Activated CD4-positive, alpha-beta T cell treated with anti-CD3 and anti-CD28 coated beads for 1 hour (primary cell): ENCODE data around the gene ADAMTS9.

Source experiments
- DNase-seq: peaks from one replicate; pipeline ENCODE4 v3.0.0-alpha.2; 2020

ADAMTS9 gene

GRCh38 chr3:64651741-64652241 lies 36.0 kb downstream of the ADAMTS9 start:
- no peak for DNase-seq

DNA sequence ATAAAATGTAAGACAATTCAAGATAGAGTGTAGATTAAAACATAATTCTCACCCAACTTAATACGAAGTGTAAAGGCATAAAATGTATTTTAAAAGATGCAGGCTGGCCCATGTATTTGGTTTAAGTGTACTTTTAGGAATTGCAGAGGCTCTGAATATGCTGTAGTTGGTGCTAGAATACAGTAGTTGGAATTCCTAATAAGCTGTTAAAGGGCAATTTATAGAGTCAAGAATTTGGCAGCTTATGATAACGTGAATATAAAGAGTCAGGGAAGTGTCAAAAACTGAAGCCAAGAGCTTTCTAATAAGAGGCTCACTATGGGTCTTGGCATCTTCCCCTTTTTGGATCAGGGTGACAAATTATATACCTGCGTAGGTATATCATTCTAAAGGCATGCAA lies 36.5 kb downstream of the ADAMTS9 start:
- no peak for DNase-seq

DNA sequence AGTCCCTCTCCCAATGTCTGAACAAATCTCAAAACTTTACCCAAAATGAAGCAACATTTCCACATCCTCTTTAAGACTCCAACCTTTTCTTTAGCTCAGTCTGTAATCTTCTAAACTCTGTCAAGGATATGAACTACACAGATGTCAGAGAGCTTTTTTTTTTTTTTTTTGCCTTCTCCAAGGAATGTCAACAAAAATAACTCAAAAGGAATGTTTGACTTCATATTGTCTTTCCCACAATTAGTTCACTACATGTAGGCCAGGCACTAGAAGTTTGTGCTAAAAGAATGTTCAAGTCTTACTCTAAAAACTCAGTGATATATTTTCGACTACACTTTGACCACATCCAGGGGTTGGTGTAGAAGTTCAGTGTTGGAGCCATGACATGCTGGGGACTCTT lies 37.1 kb downstream of the ADAMTS9 start:
- DNase-seq: no peak

DNA sequence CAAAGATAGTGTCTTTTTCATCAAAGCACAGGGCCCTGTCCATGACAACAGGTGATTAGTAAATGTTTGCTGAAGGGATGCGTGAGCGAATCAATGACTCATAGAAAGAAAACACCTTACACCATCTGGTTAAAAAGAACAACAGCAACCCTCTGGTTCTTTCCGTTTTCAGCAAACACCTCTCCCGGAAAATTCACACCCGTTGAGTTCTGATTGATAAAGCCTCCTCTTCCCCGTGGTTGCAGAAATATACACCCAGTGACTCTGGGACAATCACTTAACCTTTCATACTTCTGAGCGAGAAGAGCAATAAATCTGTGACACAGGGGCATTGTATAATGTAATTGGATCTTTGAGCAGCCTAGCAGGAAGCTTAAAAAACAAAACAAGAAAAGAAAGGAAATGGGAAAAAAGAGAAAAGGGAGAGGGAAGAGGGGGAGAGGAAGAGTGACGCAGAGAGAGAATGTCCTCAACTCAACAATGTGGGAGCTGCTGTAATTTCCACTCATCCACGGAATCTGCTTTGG lies 37.6 kb downstream of the ADAMTS9 start:
- DNase-seq: no peak

DNA sequence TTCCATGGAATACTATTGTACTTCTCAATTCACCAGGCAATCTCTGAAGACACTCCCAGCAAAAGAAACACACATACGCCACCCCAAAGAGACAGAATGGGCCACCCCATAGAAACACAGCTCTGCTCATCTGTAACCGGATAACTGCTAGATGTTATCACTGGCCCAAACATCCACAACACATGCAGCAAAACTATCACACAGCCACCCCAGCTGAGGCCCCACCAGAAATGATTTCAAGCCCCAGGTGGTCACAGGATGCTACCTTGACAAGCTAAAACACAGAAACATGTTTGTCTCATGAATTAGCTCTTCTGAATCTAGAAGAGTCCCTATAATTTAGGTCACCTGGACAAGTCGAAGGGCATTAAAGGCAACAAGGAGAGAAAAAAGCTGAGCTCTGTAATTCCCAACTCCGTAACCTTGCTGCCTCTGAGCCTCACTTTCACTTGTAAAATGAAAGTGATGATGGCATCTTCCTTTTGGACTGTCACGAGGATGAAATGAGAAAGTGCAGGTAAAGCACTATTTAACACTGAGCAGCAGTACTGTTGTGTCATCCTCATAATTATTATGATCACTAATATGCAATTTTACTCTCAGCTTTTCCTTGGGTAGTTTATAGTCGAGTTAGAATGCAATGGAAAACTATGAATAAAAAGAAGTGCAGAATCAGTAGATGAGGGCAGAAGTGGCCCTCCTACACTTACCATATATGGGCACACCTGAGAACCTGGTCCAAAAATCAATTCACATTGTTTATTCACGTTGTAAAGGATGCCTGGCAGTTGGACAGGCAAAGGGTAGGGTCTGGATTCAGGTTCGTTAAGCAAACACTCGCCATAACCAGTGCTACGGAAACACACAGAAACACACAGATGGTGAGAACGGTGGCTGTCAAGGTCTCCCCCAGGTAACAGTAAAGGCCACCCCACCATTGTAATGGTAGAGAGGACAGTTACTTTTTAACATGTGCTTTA lies 38.6 kb downstream of the ADAMTS9 start:
- no peak for DNase-seq

GRCh38 chr3:64647825-64648224 lies 40.0 kb downstream of the ADAMTS9 start:
- no peak for DNase-seq

GRCh38 chr3:64645243-64645642 lies 42.6 kb downstream of the ADAMTS9 start:
- DNase-seq: no peak

GRCh38 chr3:64644483-64644882 lies 43.3 kb downstream of the ADAMTS9 start:
- no peak for DNase-seq

DNA sequence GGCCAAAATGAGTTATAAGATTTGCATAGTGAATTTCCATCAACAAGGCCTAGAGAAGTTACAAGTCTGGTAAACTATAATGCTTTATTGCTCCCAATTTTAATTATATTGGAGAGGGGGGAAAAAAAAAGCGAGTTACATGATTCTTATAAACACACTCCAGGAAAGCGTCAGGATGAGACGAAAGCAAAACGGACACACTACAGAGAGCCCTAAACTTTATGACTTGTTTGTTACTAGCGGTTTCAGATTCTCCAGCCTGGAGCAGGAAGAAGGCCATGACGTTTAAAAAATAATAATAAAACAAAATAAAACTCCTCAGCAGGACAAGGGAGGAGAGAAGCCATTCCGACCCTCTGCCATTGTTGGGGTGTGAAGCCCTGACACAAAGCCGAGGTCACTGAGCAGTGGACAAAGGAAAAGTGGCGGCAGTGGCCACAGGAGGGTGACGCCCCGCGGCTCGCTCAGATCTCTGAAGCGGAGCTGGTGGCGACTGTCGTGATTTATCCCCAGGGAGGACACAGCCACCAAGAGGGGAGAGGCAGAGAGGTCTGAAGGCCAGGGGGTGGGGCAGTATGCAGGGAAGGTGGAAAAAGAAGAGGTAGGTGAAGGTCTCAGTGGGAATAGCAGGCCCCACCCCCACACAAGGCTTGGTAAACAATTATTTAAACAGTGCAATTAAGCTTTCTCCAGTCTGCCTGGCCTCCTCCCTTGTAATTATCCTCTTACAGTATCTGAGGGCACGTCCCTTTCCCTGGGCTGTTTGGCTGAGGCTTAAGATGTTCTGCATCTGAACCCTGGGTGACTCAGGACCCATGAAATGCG lies 45.3 kb downstream of the ADAMTS9 start:
- no peak for DNase-seq

GRCh38 chr3:64638981-64639481 lies 48.8 kb downstream of the ADAMTS9 start:
- DNase-seq: no peak

- no peak for DNase-seq
These were observed 49.3 kb downstream of the ADAMTS9 start for GRCh38 chr3:64638511-64638910.

DNA sequence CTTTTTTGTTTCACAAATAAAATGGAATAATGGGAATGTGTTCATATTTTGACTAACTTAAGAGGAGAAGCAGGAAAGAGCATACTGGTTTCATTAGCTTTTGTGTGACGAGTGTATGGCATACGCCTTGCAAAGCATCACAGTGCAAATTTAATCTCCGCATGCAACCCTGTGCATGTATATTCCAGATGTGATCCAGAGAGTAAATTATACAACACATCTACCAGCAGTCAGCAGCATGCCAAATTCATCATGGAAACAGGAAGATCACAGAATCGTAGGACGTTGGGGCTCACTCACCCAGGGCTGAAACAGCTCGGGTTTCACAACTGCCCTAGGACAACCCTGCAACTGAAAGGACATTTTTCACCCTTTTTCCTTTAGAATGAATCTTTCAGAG lies 53.4 kb downstream of the ADAMTS9 start:
- no peak for DNase-seq

DNA sequence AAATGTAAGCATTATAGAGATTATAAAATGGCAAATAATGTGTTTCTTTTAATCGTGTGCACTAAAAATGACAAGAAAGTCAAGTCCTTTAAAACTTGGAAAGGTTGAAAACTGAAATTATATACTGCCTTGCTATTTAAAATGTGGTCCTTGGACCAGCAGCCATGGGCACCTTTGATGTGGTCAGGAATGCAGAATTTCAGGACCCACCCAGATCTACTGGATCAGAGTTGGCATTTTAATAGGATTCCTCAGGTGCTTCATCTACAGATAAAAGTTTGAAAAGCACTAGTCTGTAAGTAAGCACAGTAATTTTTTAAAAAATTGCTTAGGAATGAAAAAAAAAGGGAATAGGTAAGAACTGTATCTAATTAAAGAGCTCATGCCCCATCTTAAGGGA lies 55.8 kb downstream of the ADAMTS9 start:
- DNase-seq: no peak

GRCh38 chr3:64627471-64628321 lies 60.1 kb downstream of the ADAMTS9 start:
- no peak for DNase-seq

GRCh38 chr3:64627042-64627441 lies 60.8 kb downstream of the ADAMTS9 start:
- no peak for DNase-seq

DNA sequence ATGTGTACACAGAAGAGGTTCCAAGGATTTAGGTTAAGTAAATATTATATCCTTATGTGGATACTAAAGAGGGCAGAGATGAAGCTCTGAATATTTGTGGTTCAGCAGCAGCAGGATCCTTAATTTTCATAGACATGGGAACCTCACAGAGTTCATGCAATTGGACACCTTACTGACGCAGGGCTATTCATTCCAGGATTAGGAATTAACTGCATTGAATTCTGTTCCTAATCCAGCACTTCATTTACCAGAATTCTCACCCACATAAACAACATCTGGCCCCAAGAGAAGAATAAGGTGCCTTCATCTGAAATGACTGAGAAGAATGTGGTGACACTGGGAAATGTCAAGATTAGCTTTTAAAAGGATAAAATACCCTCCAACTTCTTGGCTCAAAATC lies 62.4 kb downstream of the ADAMTS9 start:
- no peak for DNase-seq

GRCh38 chr3:64623125-64623524 lies 64.7 kb downstream of the ADAMTS9 start:
- DNase-seq: no peak

DNA sequence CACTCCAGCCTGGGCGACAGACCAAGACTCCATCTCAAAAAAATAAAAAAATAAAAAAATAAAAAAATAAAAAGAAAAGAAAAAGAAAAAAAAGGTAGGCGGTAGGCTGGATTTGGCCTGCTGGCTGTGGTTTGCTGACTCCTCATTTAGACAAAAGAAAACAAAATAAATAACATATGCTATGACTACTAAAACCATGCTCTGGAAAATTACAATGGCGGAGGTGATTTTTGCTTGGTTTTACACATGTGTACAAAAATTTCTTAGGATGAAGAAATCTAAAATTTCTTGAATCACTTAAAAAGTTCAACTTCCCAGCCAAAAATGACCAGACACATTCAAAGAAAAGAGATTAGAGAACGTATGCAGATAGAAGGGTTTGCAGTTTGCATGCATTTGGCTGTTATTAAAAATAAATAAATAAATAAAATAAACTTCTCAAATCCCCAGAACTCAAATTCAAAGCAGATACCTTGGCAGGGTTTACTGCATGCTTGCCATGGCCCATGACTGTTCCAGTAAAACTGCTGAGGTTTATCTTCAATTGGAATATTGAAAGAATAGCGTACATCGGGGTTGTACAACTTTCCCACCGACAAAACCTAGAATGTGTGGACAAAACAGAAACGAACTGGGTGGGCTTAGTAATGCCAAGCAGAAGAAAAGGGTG lies 65.9 kb downstream of the ADAMTS9 start:
- DNase-seq: no peak

GRCh38 chr3:64621275-64621674 lies 66.5 kb downstream of the ADAMTS9 start:
- no peak for DNase-seq

- DNase-seq: no peak
These were observed 67.8 kb downstream of the ADAMTS9 start for GRCh38 chr3:64620020-64620419.

- DNase-seq: no peak
These were observed 68.6 kb downstream of the ADAMTS9 start for GRCh38 chr3:64619216-64619615.

GRCh38 chr3:64617610-64618009 lies 70.2 kb downstream of the ADAMTS9 start:
- DNase-seq: no peak
